Activated CD4-positive, alpha-beta T cell treated with anti-CD3 and anti-CD28 coated beads, Interleukin-2, amount 50 U/mL, for 16 hours (primary cell): ENCODE results near the gene ABCB6.
"Not testable (repeated sequence)": the region's sequence is repeated elsewhere in the genome, so short reads cannot be mapped to it uniquely, and the experiment has no call there.

Experiments used
- DNase-seq: peaks from one replicate; pipeline ENCODE4 v3.0.0-alpha.2; 2020

Gene ABCB6

GRCh38 chr2:219218732-219219701 is at the start of gene ABCB6:
Gene ABCB6, minus strand, starts transcription at chr2:219218958. Its CDS starts 285 bp downstream, at chr2:219218673.
- peak; percentile 91 for DNase-seq

GRCh38 chr2:219268294-219268693 is 49.5 kb upstream of the ABCB6 start:
- no peak for DNase-seq

DNA sequence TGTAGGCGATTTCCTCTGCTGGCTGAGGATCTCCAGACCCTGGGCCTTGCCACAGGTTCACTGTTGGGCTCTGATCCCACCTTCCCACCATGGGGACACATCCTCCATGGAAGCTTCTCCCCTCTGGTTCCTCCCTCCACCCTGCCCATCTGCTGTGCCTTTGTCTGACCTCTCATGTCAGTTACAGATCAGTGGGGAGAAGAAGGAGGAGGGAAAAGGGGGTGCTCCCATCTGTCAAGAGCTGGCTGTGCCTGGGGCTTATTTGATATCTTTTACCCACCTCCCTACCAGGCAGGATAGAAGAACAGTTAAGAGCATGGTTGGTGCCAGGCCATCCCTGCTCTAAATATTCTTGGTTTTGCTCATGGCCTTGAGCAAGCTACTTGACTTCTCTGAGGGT is 48.1 kb upstream of the ABCB6 start:
- no peak for DNase-seq

DNA sequence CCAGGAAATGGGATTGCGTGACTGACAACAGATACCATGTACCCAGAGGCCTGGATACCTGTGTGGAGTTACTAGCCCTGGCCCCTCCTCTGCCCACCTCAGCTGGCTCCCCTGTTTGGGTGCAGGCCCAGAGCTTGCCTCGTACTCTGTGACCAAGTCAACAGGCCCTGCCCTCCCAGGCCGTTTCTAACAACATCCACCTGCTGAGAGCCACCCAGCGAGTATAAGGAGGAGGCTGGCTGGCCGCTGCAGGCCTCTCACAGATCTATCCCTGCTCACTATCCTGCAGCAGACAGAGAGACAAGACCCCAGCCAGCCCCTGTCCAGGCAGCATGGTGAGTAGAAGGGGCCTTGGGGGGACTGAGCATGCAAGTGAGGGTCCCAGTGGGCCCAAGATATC is 47.5 kb upstream of the ABCB6 start:
- DNase-seq, result no peak

- DNase-seq, result no peak
These were observed 42.5 kb upstream of the ABCB6 start for GRCh38 chr2:219261024-219261855.

DNA sequence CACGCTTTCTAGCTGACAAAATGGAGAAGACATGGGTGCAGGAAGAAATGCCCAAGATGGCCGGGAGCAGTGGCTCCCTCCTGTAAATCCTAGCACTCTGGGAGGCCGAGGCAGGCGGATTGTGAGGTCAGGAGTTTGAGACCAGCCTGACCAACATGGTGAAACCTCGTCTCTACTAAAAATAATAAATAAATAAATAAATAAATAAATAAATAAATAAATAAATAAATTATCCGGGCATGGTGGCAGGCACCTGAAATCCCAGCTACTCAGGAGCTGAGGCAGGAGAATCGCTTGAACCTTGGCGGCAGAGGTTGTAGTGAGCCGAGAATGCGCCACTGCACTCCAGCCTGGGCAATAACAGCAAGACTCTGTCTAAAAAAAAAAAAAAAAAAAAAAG is 40.2 kb upstream of the ABCB6 start:
- not testable (repeated sequence) for DNase-seq

GRCh38 chr2:219254590-219255201 is 35.9 kb upstream of the ABCB6 start:
- peak; percentile 64 for DNase-seq

DNA sequence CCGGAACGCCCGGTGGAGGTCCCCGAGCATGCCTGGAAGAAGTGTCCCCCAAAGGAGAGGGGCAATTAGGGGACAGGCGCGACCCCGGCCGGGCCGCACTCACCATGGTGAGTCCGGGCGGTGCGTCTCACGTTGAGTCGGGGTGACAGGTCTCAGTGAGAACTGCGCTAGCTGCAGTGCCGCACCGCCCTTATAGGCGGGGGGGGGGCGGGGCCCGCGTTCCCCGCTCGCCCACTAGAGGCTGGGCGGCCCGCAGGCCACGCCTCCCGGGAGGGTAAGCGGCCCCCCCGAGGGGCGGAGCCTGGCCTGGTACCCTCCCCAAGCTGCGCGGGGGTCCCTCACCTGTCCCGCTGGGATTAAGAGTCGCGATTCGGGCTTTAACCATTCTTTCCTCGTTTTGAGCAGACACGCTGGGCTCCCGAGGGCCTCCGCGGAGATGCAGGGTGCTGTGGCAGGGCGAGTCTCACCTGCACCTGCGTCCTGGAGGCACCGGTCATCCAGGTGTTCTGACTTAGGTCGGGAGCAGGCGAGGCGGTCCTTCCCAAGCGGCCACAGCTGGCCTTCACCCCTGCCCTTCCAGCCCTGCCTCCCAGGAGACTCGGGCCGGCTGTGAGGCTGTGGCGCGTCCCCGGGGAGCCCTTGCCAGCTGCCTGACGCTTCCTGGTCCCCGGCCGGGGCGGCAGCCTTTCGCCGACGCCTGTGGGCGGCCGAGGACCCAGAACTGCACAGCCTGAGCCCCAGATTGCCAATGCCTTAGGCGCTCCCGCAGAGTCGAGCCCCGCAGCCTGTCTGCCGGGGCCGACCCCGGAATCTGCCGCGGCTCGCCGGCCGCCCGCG is 35.2 kb upstream of the ABCB6 start, which contains the start of gene TUBA4A:
Gene TUBA4A (minus strand): TSS at position 166 of the 837 bp plus-strand sequence. CDS start 60 bp downstream, at position 106.
- peak; percentile 91 for DNase-seq

DNA sequence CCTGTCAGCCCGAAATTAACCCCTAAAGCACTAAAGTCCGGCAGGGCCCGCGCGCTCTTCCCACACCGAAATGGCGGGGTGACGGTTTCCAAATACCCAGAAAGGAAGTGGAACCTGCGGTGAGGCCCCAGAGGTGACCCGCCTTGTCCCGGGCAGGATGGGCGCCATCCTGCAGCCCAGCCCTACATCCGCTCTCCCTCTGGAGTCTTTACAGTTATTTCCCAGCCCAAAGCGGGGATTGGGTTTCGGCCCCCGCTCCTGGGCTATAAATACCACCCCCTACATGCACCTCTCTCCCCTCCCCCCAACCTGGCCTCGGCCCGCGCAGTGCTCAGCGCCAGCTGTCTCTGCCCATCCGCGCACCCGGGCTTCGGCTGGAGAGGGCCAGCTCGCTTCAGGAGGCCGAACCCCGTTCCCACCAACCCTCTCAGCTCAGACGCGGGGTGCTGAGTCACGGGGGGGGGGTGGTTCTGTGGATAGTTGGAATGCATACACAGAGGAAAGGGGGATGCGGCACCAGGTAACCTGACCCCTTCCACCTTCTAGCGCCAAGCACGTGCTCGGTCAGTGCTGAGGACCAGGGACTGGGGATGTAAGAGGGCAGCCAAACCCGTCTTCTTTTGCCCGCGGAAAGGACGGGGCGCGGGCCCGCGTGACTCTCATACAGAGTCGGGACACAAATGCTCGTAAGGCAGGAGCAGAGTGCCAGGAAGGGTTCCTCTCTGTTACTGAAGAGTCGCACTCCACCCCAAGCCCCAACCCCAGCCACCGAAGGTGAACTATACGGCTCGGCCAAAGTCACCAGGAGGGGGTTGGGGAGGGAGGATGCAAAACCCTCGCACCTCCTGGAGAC is 34.4 kb upstream of the ABCB6 start, which contains the start of gene TUBA4B:
Gene TUBA4B (plus strand): TSS at position 344 of the 853 bp plus-strand sequence. CDS start 165 bp downstream, at position 509.
- DNase-seq, result peak; percentile 68

DNA sequence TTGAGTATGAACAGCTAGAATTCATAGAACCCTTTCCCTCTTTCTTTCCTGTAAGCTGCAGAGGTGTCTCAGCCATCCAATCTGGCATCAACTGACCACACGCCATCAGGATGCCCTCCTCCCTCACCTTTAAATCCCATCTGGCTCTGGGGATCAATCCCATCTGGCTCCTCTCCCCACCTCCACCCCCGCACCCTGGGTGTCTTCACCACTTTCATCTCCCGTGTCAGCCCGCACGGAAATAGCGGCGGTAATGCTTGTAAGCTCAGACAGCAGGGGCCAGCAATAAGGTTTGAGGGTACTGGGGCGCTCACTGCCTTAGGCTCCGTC is 33.8 kb upstream of the ABCB6 start:
- no peak for DNase-seq

DNA sequence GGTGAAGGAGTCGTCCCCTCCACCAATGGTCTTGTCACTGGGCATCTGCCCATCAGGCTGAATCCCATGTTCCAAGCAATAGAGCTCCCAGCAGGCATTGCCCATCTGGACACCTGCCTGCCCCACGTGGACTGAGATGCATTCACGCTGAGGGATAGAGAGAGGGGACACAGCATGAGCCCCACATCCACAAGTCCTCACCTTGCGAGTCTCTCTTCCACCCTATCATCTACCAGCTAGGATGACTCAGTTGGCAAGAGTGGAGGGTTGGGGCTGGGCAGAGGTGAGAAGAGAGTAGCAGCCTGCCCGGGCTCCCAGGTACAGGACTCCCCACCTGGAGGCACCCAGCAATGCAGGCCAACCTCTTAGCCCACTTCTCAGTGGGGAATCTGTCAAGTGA is 33.3 kb upstream of the ABCB6 start:
- peak; percentile 34 for DNase-seq

DNA sequence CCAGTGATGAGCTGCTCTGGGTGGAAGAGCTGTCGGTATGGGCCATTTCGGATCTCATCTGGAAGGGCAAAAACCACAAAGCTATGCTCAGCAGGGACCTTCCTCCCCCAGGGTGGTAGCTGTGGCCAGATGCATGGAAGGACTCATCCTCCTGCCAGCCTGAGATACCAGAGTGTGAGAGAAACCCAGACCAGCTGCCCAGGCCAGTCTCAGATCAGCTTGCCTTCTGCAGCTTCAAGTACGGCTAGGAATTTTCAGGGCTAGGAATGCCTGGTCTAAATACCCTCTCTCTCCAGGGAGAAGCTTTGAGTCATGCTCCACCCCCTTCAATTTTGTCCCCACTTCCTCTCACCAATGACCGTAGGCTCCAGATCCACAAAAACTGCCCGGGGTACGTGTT is 32.9 kb upstream of the ABCB6 start:
- DNase-seq, result no peak

DNA sequence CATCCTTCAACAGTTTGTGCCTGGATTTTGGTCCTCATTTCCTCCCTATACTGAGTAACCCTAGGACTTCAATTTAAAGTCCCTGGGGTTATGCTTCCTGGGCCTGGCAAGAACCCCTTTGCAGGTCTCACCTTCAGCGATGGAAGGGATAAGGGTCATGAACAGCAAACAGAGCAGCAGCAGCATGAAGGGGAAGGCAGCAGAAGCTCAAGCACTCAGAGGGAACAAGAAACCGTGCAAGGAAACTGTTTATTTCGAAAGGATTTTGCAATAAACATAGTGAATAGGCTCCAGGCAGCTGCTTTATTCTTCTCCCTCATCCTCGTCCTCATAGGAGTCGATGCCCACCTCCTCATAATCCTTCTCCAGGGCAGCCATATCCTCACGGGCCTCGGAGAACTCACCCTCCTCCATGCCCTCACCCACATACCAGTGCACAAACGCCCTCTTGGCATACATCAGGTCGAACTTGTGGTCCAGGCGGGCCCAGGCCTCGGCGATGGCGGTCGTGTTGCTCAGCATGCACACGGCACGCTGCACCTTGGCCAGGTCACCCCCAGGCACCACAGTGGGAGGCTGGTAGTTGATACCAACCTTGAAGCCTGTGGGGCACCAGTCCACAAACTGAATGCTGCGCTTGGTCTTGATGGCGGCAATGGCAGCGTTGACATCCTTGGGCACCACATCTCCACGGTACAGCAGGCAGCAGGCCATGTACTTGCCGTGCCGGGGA is 31.5 kb upstream of the ABCB6 start:
- no peak for DNase-seq

DNA sequence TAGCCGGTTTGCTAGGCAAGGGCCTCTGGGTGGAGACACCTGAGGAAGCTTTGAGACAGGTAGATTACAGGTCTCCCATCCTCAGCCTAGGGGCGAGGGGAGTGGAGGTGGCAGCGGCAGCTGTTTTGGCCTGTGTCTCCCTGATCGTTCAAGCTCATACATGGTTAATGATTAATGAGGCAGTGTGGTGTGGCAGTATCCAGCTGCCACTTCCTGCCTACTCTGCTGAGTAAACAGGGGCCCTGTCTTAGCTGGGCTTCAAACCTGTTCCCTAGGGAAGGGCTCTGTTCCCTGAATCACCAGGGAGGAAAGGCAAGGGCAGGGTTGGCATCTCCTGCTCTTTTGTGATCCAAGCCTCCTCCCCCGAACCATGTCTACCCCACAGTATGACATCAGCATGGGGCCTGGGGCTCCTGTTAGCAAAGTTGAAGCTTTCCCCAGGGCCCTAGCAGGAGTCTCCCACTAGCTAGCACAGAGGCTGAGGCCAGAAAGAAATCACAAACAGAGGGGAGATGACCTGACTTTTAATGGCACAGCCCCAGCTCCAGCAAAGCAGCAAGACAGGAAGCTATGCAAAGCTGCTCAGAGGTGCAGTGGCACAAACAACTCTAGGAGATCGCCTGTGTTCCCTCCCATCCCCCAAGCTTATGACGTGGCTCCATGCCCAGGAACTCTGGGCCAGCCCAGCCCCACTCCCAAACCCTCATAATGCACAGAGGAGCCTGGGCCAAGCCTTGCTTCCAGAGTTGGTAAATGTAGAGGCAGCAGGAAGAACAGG is 30.6 kb upstream of the ABCB6 start:
- peak; percentile 62 for DNase-seq

DNA sequence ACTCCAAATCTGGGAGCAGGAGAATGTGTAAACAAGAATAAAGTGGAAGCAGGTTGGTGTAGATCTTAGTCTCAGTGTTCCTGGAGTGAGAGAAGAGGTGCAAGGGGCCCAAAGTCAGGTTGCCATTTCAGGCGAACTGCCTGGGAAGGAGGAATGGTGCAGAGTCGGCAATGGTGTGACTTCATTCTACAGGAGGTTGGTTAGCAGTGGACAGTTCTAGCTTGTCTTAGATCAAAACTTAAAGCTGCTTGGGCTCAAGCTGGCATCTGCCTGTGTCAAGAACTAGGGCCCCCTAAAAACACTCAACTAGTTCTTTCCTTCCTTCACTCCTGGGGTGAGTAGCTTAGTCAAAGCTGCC is 30.1 kb upstream of the ABCB6 start:
- DNase-seq, result no peak

GRCh38 chr2:219247678-219248642 is 29.2 kb upstream of the ABCB6 start:
- peak; percentile 83 for DNase-seq

- DNase-seq, result no peak
These were observed 27.8 kb upstream of the ABCB6 start for GRCh38 chr2:219246559-219246958.

DNA sequence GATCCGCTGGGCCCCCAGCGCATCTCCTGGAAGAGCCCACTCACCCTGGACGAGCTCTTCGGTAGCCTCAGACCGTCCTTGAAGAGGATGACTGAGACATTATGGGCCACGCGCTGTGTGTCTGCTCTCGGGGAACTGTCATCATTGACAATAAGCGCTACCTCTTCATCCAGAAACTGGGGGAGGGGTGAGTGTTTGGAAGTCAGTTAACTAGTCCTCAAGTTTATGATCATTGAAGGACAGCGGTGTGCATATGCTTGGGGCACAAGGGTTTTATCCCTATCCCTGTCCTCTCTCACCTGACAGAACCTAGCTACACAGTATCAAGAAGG is 27.1 kb upstream of the ABCB6 start:
- no peak for DNase-seq
